Duodenal mucosa (tissue), 2 donors: ENCODE results near the gene SCARF1.

ENCODE experiments used
- H3K27ac ChIP-seq: one replicate; pipeline ENCODE4 v1.7.0; 2013; ENCODE audit warnings: low read depth, low read length
- H3K27me3 ChIP-seq, 2 donors: one replicate each; pipeline ENCODE4 v1.7.0; 2013; ENCODE audit warnings: low read length in 2 of 2, control low read depth in 1 of 2; ENCODE audit not compliant: insufficient read depth in 2 of 2, control insufficient read depth in 1 of 2
- H3K36me3 ChIP-seq, 2 donors: one replicate each; pipeline ENCODE4 v1.7.0; 2013; ENCODE audit warnings: low read length in 2 of 2, control low read depth in 1 of 2; ENCODE audit not compliant: insufficient read depth in 2 of 2, control insufficient read depth in 1 of 2
- H3K4me1 ChIP-seq, 2 donors: one replicate each; pipeline ENCODE4 v1.7.0; 2013; ENCODE audit warnings: low read length in 2 of 2, control low read depth in 1 of 2; ENCODE audit not compliant: insufficient read depth in 2 of 2, control insufficient read depth in 1 of 2
- H3K4me3 ChIP-seq, 2 donors: one replicate each; pipeline ENCODE4 v1.7.0; 2013; ENCODE audit warnings: low read length in 2 of 2, low read depth in 1 of 2
- H3K9ac ChIP-seq, 2 donors: one replicate each; pipeline ENCODE4 v1.7.0; 2013; ENCODE audit warnings: low read length in 2 of 2, low read depth in 1 of 2
- H3K9me3 ChIP-seq, 2 donors: one replicate each; pipeline ENCODE4 v1.7.0; 2013; ENCODE audit warnings: low read length in 2 of 2, control low read depth in 1 of 2; ENCODE audit not compliant: control insufficient read depth in 1 of 2

SCARF1 gene

GRCh38 chr17:1604831-1605528 is 40.6 kb downstream of the SCARF1 start:
- H3K9me3 ChIP-seq = no peaks in the 10 kb centered on the region
- no peak overlapping the region for H3K27ac ChIP-seq
- no peak overlapping the region for H3K9ac ChIP-seq
- H3K4me3 ChIP-seq = no peak overlapping the region
- no peaks in the 10 kb centered on the region for H3K27me3 ChIP-seq
- H3K4me1 ChIP-seq = no peaks in the 10 kb centered on the region
- H3K36me3 ChIP-seq = peaks cover 0 to 12% of the 10 kb centered on the region in 2 donors

- Histone ChIP-seq H3K27me3 (no peaks in the 10 kb centered on the region), H3K9me3 (no peaks in the 10 kb centered on the region), H3K36me3 (peaks cover 0 to 7% of the 10 kb centered on the region in 2 donors), H3K9ac (no peak overlapping the region), H3K4me3 (no peak overlapping the region), H3K4me1 (peaks cover 0 to 8% of the 10 kb centered on the region in 2 donors), H3K27ac (no peak overlapping the region)
These were observed 44.0 kb downstream of the SCARF1 start for GRCh38 chr17:1601571-1601970.

GRCh38 chr17:1598399-1599095 is 47.0 kb downstream of the SCARF1 start:
- H3K9me3 ChIP-seq = no peaks in the 10 kb centered on the region
- H3K4me3 ChIP-seq = no peak overlapping the region
- no peak overlapping the region for H3K9ac ChIP-seq
- H3K4me1 ChIP-seq = peaks cover 3 to 16% of the 10 kb centered on the region in 2 donors
- no peaks in the 10 kb centered on the region for H3K27me3 ChIP-seq
- H3K27ac ChIP-seq = no peak overlapping the region
- peaks cover 0 to 7% of the 10 kb centered on the region in 2 donors for H3K36me3 ChIP-seq

- H3K27me3 ChIP-seq = no peaks in the 10 kb centered on the region
- no peak overlapping the region for H3K4me3 ChIP-seq
- no peaks in the 10 kb centered on the region for H3K9me3 ChIP-seq
- H3K9ac ChIP-seq = no peak overlapping the region
- H3K36me3 ChIP-seq = peaks cover 0 to 7% of the 10 kb centered on the region in 2 donors
- H3K4me1 ChIP-seq = peaks cover 9 to 22% of the 10 kb centered on the region in 2 donors
- H3K27ac ChIP-seq = no peak overlapping the region
These were observed 47.6 kb downstream of the SCARF1 start for GRCh38 chr17:1597861-1598342.

GRCh38 chr17:1593630-1593931 is 52.0 kb downstream of the SCARF1 start:
- H3K4me1 ChIP-seq = peaks cover 36 to 58% of the 10 kb centered on the region in 2 donors
- H3K4me3 ChIP-seq = no peak overlapping the region
- H3K36me3 ChIP-seq = no peaks in the 10 kb centered on the region
- H3K27ac ChIP-seq = no peak overlapping the region
- H3K9ac ChIP-seq = peak overlapping the region; percentile 1 to 17
- H3K27me3 ChIP-seq = no peaks in the 10 kb centered on the region
- H3K9me3 ChIP-seq = no peaks in the 10 kb centered on the region

GRCh38 chr17:1592751-1593629 is 52.5 kb downstream of the SCARF1 start:
- Histone ChIP-seq H3K27ac (no peak overlapping the region), H3K36me3 (no peaks in the 10 kb centered on the region), H3K4me3 (peak overlapping the region in 1 of 2 donors; percentile 11), H3K9me3 (no peaks in the 10 kb centered on the region), H3K9ac (peak overlapping the region; percentile 1 to 17), H3K4me1 (peaks cover 36 to 54% of the 10 kb centered on the region in 2 donors), H3K27me3 (no peaks in the 10 kb centered on the region)

- H3K4me3 ChIP-seq = no peak overlapping the region
- H3K27me3 ChIP-seq = no peaks in the 10 kb centered on the region
- H3K27ac ChIP-seq = no peak overlapping the region
- H3K36me3 ChIP-seq = peaks cover 4 to 6% of the 10 kb centered on the region in 2 donors
- no peaks in the 10 kb centered on the region for H3K9me3 ChIP-seq
- H3K9ac ChIP-seq = no peak overlapping the region
- H3K4me1 ChIP-seq = peaks cover 36 to 49% of the 10 kb centered on the region in 2 donors
These were observed 54.0 kb downstream of the SCARF1 start for GRCh38 chr17:1591474-1592090.

- H3K27ac ChIP-seq = peak overlapping the region; percentile 20
- H3K9ac ChIP-seq = peak overlapping the region in 1 of 2 donors; percentile 32
- no peaks in the 10 kb centered on the region for H3K27me3 ChIP-seq
- H3K4me3 ChIP-seq = no peak overlapping the region
- no peaks in the 10 kb centered on the region for H3K9me3 ChIP-seq
- H3K4me1 ChIP-seq = peaks cover 36 to 49% of the 10 kb centered on the region in 2 donors
- peaks cover 4 to 6% of the 10 kb centered on the region in 2 donors for H3K36me3 ChIP-seq
These were observed 54.6 kb downstream of the SCARF1 start for GRCh38 chr17:1590747-1591473.

GRCh38 chr17:1590029-1590746 is 55.3 kb downstream of the SCARF1 start:
- Histone ChIP-seq H3K27ac (peak overlapping the region; percentile 75), H3K4me1 (peaks cover 36 to 49% of the 10 kb centered on the region in 2 donors)

More at GRCh38 chr17:1590029-1590746, 55.3 kb downstream of the SCARF1 start:
- peaks cover 4 to 6% of the 10 kb centered on the region in 2 donors for H3K36me3 ChIP-seq
- no peaks in the 10 kb centered on the region for H3K27me3 ChIP-seq
- H3K4me3 ChIP-seq = peak overlapping the region in 1 of 2 donors; percentile 48
- no peaks in the 10 kb centered on the region for H3K9me3 ChIP-seq
- peak overlapping the region in 1 of 2 donors; percentile 32 for H3K9ac ChIP-seq
